ENCODE data around the gene FN3KRP.

DNA sequence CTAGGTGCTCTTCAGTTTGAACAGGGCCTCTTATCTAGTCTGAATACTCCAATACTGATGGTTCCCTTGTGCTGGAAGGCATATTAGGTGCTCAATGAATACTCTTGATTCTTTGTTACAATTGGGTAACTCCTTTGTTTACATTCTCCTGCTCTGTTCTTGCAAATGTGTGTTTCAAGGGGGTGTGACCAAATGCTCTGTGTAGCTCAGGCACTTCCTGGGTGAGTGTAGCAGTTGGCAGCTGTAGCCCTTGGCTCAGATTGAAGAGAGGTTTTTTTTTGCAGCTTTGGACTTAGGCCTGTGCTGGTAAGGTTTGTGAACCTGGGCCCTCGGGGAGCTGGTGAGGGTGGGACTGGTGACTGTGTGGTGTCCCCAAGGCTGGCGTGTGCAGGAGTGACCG is 55.5 kb downstream of the FN3KRP start:
- TF ChIP-seq HOXD13 (CRISPR knock-in tag; IDR thresholded peaks at IDR 0.05; ENCODE audit: borderline replicate concordance) (no peak), CTCF (tag by site-specific recombination; IDR thresholded peaks at IDR 0.05) (no peak), ZNF530 (tag by site-specific recombination; IDR thresholded peaks at IDR 0.05; ENCODE audit: low read depth) (no peak), ZNF266 (tag by site-specific recombination; IDR thresholded peaks at IDR 0.05; ENCODE audit: low read depth) (no peak), ZNF510 (tag by site-specific recombination; IDR thresholded peaks at IDR 0.05; ENCODE audit: insufficient replicate concordance) (no peak), ZNF792 (tag by site-specific recombination; IDR thresholded peaks at IDR 0.05) (no peak), ZNF639 (tag by site-specific recombination; IDR thresholded peaks at IDR 0.05) (no peak), SP7 (tag by site-specific recombination; IDR thresholded peaks at IDR 0.05) (no peak)
